Ammon's horn (tissue), 1 donor: ENCODE results near the gene STARD6.
"Not testable (repeated sequence)": the region's sequence is repeated elsewhere in the genome, so short reads cannot be mapped to it uniquely, and the experiment has no call there.

Experiments
- DNase-seq: peaks from one replicate; pipeline ENCODE4 v3.0.0-alpha.2; 2016; ENCODE audit warnings: low spot score

STARD6 gene

DNA sequence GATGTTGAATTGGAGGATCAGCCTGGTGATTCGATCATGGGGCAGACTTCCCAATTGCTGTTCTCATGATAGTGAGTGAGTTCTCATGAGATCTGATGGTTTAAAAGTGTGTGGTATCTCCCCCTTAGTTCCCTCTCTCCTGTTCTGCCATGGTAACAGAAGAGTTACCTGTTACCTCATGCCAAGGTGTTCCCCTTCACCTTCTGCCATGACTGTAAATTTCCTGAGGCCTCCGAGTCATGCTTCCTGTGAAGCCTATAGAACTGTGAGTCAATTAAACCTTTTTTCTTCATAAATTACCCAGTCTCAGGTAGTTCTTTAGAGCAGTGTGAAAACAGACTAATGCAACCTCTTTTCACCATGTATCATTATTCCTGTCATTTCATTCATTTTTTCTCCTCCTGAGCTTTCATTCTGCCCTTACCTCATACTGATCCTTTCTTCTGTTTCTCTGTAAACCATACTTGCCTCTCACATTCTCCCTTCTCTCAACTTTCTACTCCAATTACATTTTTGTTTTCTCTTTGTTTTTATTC lies 22.0 kb downstream of the STARD6 start:
- DNase-seq: no peak

DNA sequence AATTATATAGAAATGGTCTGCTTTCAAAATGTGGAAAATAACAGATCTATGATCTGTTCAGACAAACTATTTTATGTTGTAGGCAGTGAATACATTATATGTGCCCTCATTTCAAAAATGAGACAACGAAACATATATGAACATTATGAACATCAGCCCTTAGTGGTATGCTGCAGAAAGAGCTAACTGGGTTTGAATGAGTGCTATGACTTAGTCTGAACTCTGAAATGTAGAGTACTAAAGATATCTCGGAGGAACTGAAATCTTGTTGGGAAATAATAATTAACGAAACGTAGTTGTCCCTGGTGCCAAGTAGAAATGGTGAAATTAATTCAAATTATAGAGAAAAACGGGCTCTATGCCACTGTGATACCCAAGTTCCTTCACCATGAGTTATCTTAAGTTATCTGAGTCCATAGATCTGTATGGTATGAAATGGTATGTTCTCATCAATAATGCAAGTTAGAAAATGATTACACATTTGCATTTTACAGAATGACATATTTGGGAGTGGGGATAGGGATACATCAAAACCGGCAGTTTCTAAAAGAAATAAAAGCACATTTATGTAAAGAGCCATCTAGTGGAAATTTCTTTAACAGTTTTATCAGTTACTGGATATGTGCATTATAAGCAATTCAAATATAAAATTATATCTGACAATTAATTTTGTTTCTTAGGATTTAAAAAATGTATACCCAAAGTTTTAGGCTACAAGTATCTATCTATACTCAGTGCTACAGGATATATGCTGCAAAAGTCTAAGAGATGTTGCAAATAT lies 26.7 kb downstream of the STARD6 start:
- no peak for DNase-seq

DNA sequence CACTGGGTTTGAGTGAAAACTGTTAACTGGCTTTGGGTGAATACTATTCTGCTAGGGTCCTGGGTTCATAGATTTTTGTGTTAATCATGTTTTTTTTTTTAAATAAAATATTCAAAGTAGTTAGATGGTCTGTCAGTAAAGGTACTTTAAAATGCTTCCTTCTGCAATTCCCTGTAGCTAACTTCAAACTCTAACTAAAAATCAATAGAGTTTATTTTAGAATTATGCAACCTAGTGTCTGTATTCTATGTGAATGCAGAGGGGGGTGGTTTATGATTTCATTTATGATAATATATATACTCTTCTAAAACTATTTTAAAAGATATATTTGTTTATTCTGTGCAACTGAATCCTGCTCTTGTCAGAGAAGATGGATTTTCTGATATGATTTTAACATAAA lies 27.9 kb downstream of the STARD6 start:
- no peak for DNase-seq

- no peak for DNase-seq
Measured at GRCh38 chr18:54327818-54328217, 29.8 kb downstream of the STARD6 start.

GRCh38 chr18:54323970-54324369 lies 33.7 kb downstream of the STARD6 start:
- no peak for DNase-seq

DNA sequence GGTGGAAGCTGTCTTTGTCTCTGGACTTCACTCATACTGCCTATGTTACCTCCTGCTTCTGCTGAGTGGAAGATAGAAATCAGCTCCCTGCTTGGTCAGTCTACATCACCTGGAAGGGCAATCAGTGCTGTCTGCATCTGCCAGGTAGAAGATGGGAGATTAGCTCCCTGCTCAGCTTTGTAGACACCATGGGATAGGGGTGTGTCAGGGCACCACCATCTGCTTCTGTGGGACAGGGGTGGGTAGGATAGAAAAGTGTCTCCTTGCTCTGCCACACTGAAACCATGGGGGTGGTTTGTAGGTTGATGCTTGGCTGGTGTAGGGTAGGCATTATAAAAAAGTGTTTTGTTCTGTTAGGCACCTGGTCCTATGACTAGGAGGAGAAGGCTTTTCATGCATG lies 34.1 kb downstream of the STARD6 start:
- DNase-seq: no peak

GRCh38 chr18:54316071-54316820 lies 41.4 kb downstream of the STARD6 start:
- no peak for DNase-seq

GRCh38 chr18:54309564-54309963 lies 48.1 kb downstream of the STARD6 start:
- not testable (repeated sequence) for DNase-seq

DNA sequence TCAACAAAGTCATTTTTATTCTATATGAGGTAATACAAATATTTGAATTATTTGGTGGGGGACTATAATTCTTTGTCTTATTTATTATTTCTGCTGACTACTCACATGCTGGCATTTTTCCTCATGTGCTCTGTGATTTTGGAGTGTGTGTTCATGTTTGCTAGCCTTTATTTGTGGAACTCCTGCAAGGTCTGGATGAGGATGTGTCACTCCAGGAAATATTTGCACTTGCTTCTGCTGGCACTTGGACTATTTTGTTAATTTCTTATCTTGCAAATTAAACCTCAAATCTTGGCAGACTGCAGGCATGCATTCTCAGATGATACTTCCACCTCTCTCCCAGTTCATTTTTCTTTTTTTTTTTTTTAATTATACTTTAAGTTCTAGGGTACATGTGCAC lies 54.2 kb downstream of the STARD6 start:
- DNase-seq: no peak

DNA sequence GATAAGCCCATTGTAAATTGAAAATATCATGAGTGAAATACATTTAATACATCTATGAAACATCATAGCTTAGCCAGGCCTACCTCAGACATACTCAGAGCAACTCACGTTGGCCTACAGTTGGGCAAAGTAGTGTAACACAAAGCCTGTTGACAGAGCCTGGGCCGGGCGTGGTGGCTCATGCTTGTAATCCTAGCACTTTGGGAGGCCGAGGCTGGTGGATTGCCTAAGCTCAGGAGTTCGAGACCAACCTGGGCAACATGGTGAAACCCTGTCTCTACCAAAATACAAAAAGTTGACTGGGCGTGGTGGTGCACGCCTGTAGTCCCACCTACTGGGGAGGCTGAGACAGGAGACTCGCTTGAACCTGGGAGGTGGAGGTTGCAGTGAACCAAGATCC lies 58.7 kb downstream of the STARD6 start:
- not testable (repeated sequence) for DNase-seq

DNA sequence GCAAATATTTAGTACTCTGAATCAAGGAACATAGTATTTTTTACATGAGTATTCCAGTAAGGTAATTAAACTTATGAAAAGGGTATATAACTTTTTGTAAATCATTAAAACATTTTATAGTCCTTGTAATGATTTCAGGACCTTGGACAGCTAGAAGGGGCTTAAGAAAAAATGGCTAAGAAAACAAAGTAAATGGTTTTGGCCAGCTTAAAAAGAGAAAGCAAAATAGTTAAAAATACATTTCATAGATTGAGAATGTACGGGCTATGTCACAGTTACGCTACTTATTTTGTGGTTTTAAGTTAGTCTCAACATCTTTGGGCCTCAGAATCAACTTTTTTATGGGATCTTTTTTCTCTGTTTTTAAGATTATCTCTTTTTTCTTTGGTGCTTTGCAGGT lies 61.6 kb downstream of the STARD6 start:
- no peak for DNase-seq

DNA sequence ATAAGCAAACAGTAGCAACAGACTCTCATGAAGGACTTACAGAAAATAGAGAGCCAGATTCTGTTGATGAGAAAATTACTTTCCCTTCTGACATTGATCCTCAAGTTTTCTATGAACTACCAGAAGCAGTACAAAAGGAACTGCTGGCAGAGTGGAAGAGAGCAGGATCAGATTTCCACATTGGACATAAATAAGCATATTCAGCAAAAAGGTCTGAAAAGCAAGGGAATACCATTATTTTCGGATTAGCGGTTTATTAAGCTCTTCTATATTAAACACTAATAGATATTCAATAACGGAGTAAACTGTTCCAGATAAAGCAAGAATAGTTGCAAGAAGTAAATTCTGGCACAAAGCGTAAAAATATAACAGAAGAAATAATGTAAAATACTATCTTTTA lies 63.4 kb downstream of the STARD6 start:
- DNase-seq: no peak

- no peak for DNase-seq
Measured at GRCh38 chr18:54284981-54285785, 72.5 kb downstream of the STARD6 start.

- no peak for DNase-seq
Measured at GRCh38 chr18:54284535-54284934, 73.1 kb downstream of the STARD6 start.

GRCh38 chr18:54280220-54280569 lies 77.5 kb downstream of the STARD6 start:
- DNase-seq: no peak

- no peak for DNase-seq
Measured at GRCh38 chr18:54279477-54280219, 78.0 kb downstream of the STARD6 start.

DNA sequence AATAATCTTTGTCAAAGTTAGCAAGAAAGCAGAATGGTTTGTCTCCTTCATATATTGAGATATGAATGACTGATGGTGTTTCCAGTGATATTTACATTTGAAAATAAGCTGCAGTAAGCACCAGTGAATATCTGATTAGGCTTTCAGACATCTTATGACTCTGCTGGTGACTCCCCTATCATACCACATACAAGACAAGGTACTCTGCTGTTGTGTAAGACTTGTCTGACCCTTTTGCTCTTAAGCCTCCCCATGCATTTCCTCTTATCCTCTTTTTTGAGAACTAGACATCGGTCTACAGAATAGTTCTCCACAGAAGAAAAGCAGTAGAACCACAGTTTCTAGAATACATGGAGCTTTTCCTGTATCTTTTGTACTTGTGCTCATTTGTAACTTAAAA lies 79.0 kb downstream of the STARD6 start:
- DNase-seq: no peak

GRCh38 chr18:54277899-54278298 lies 79.8 kb downstream of the STARD6 start:
- no peak for DNase-seq
